GM19023 (cell line): ENCODE measurements around the gene NOTCH4.
A peak's percentile ranks its signal among the peaks of the same experiment; 100 is the strongest.
"Not testable (repeated sequence)": the region's sequence is repeated elsewhere in the genome, so short reads cannot be mapped to it uniquely, and the experiment has no call there.

Experiments used
- ATAC-seq: cut with Tn5 transposase; IDR thresholded peaks from one replicate; pipeline ENCODE4 v1.9.1; 2021; ENCODE audit warnings: mild to moderate bottlenecking, moderate library complexity; ENCODE audit not compliant: unreplicated experiment

NOTCH4 gene

DNA sequence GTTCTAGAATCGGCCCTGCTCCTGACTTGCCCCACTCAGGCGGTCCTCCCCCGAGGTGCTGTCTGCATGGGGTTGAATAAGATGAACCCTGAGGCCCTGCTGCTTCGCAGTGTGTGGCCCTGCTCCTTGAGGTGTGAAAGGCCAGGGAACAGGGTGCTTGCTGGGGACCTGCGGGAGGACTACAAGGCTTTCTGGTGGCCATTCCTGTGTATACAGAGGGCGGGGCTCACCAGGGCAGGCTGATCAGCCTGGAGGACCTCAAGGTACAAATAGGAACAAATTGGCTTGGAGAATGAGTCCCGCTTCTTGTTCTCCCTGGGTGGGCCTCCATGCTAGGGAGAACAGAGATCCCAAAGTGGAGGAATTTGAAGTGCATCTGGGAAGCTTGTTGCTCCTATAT lies 5.7 kb downstream of the NOTCH4 start:
- no peak for ATAC-seq

DNA sequence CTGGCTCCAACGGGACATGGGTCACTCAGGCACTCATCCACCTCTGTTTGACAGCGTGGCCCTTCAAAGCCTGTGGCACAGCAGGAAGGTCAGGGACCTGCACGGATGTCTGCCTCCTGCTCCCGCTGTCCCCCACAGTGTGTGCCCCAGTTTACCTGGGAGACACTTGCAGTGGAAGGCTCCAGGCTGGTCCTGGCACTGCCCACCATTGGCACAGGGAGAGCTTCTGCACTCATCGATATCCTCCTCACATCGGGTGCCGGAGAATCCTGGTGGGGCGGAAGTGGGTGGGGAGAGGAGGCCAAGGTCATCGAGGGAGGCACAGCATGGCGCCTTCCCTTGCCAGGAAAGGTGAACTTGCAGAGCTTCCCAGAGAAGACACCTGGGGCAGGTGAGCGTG lies 6.9 kb downstream of the NOTCH4 start:
- no peak for ATAC-seq

DNA sequence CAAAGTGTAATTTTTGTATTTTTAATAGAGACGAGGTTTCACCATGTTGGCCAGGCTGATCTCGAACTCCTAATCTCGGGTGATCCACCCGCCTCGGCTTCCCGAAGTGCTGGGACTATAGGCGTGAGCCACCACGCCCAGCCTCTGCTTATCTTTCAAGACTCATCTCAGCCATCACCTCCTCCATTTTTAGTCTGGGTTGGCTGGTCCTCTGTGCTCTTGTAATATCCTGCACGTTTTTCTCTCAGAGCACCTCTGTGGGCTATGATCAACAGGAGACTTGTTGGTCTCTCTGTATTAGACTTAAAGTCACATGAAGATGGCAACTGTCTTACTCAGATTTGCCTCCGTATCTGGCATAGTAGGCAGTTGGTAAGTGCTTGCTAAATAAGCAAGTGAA lies 7.6 kb downstream of the NOTCH4 start:
- ATAC-seq = no peak

DNA sequence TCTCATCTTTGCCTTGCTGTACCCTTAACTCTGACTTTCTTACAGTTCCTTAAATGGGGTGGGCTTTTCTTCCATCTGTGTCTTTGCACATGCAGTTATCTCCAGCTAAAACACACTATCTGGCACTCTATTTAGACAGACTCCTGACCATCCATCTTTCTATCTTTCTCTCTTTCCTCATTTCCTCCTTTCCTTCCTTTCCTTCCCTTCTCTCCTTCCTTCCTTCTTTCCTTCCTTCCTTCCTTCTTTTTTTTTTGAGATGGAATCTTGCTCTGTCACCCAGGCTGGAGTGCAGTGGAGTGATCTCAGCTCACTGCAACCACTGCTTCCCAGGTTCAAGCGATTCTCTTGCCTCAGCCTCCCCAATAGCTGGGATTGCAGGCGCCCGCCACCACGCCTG lies 8.2 kb downstream of the NOTCH4 start:
- no peak for ATAC-seq

DNA sequence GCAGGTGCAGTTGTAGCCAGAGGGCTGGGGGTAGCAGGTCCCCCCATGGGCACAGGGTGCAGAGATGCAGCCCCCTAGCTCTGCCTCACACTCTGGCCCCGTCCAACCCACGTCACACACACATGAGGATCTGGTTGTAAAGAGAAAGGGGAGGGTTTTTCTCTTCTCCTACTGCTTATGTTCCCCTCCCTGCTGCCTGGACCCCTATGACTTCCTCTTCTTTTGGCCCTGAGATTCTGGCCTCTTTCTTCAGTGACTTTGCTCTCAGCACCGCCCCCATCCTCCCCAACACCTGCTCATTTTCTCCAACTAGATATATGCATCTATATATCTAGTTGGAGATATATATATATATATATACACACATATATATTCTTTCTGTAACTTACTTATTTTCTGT lies 9.7 kb downstream of the NOTCH4 start:
- no peak for ATAC-seq

DNA sequence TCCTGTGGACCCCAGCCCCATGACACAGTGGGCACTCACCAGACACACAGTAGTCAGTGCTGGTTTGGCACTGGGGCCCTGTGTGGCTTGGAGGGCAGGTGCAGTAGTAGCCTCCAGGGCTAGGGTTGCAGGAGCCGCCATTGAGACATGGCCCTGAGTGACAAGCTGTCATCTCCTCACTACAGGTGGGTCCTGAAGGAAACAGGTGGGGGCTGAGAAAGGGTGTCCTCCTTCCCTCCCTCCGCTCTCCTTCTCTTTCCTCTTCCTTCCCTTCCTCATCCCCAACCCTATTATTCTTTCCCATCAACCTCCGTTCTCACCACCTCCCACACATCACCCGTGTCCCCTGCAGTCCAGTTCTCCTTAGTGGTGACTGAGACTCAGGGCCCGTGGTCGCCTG lies 10.2 kb downstream of the NOTCH4 start:
- no peak for ATAC-seq

DNA sequence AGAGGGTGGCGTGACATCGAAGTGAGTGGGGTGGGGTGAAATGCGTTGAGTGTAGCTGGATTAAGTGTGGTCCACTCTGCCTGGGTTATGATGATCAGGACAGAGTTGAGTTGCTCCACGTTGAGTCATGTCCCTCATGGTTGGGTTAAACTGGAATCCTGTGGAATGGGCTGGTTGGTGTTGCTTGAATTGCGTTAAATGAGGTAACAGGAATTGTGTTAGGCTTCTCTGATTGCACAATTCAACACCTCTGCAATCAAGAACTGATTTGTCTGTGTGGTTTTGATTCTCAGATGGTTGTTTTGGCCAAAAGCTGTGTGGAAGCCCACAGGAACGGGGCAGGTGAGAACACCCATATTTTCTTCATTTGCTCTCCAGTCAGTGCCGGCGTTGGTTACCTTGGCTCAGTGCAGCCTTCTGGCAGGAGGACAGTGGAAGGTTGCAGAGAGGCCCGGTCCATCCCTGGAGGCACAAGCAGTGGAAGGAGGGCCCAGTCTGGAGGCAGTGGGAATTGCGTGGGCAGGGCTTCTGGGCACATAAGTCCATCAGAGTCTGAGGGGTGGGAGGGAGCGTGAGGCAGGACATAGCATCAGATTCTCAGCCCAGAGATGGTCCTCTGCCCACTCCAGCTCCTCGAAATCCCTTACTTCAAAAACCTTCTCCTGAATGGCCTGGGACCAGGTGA lies 11.6 kb downstream of the NOTCH4 start:
- no peak for ATAC-seq

DNA sequence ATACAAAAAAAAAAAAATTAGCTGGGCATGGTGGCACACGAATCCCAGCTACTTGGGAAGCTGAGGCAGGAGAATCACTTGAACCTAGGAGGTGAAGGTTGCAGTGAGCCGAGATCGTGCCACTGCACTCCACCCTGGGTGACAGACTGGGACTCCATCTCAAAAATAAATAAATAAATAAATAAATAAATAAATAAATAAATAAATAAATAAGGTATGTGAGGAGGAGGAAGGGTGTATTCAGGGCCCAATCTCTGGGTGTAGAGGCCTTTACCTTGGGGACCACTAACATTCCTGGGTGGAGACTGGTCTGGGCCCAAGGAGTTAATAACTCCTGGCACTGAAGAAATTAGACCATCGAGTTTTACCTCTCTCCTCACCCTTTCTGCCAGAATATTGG lies 12.4 kb downstream of the NOTCH4 start:
- not testable (repeated sequence) for ATAC-seq

DNA sequence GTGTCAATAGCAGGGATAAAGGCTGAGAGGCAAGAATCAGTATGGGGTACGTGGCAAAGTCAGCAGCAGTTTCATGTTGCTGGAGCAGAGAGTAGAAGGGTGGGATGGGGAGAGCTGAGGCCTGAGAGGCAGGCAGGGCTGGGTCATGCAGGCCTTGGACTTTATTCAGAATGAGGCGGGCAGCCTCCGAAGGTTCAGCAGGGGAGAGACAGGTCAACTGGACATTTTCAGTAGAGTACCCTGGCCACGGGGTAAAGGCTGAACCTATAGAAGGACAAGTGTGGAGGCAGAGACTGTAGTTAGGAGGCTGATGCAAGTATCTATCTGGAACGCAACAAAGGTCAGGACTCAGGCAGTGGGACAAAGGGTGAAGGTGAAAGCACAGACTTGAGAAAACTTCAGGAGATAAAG lies 13.7 kb downstream of the NOTCH4 start:
- ATAC-seq = no peak

DNA sequence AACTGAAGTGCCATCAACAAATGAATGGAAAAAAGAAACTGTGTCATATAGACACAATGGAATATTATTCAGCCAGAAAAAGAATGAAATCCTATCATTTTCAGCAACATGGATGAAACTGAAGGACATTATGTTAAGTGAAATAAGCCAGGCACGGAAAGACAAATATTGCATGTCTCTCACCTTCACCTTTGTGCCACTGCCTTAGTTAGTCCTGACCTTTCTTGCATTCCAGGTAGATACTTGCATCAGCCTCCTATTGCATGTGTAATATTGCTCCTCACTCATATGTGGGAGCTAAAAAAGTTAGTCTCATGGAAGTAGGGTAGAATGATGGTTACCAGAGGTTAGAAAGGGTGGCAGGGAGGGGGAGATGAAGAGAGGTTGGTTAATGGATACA lies 14.9 kb downstream of the NOTCH4 start:
- no peak for ATAC-seq

DNA sequence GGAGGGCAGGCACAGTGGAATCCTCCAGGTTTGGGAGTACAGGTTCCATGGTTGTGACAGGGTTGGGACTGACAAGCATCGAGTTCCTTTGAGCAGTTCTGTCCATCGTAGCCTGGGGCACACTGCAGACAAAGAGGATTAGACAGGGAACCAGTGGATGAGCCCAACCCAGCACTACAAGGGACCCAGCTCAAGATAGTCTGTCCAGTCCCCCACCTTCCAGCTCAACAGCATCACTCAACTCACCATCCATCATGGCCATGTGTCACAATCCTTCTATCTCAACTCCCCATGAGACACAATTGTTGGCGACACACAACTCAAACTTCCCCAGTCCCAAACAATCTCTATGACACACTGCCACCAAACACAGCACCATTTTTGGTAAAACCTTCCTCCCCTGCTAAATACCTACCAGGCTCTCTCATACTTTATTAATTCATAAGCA lies 19.6 kb downstream of the NOTCH4 start:
- no peak for ATAC-seq

DNA sequence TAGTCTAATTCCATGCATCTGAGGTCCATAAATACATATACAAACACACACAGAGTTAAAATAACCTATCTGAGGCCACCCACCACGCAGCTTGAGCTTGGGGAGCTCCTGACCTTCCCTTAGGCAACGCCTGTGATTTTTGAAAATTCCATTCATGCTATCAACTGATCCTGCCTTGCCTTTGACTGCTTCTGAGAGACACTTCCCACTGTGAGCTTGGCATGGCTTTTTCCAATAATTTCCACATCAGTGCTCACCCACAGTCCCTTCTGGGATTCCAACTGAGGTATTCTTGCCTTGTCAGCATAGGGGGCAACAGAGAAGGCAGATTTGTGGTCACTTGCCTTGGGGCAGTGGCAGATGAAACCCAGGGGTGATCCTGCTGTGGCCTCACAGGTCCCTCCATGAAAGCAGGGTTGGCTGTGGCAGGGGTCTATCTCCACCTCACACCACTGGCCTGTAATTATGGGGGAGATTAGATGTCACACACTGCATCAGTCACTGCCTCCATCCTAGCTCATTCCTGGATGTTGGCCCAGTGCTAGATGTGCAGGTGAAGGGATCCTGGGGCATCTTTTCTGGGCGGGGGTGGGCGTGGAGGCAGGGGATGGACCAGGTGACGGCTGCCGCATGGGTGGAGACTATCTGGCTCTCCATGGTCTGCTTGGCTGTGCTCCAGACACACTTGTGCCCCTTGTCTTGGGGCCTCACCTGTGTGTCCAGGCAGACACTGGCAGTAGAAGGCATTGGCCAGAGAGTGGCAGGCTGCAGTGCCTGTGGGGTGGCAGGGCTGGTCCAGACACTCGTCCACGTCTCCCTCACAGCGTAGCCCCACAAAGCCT lies 20.2 kb downstream of the NOTCH4 start:
- no peak for ATAC-seq

DNA sequence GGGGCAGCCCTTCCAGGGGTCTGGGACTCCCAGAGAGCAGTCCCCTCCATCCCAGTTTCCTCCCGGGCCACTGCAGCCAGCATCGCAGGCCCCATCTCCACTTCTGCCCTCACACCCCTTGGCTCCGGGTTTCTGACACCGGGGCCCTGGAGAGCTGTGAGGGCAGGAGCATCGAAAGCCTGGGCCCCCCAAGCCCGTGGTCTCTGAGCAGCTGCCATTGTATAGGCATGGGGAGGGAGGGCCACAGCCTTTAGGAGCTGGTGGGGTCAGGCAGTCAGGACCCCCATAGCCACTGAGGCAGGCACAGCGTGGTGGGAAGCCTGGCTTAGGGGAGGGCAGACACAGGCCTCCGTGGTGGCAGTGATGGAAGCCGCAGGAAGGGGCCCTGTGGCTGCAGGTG lies 21.7 kb downstream of the NOTCH4 start:
- ATAC-seq = no peak

DNA sequence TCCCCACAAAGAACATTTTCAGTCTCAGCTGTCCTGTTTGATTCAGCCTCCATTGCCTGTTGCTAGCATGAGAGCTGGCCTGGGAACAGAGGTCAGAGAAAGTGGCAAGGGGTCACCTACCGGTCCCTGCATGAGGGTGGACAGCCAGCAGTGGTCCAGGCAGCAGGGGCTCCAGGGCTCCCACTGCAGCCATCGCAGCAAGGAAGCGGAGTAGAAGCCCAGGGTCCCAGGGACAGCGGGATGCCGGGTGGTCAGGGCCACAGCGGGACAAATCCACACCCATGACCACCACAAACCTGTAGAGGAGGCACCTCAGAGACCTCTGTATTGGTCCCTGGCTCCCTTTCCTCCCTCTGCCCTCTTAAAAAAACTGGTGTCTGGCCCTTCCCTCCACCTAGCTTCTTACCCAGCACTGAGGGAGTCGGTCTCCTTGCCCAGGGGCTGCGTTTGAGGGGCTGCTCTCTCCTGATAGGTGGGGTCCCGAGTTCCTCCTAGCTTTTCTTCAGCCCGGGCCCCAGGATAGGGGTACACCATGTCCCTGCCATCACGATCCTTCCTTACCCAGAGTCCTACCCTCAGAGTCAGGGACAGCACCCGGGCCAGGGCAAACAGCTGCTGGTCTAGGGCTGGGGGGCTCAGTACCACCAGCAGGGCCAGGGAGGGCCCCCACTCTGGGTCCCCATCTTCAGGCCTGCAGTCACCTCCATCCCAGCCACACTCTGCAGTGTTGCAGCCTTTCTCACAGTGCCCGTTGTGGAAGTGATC lies 23.0 kb downstream of the NOTCH4 start:
- no peak for ATAC-seq

DNA sequence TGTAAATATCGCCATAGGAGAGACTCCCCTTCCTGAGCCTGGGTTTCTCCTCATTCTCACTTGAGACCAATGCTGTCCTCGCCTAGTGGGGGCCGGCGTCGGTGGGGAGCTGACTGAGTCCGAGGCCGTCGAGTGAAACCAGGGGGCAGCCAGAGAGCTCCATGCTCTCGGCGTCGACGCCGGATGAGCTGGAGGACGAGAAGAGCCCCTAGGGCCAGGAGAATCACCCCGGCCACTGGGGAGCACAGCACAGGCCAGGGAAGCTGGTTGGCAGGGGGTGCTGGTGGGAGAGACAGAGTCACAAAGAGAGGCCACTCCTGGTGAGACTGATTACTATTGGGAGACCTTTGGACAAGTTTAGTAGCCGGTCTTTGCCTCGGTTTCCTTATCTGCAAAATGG lies 25.0 kb downstream of the NOTCH4 start:
- no peak for ATAC-seq

DNA sequence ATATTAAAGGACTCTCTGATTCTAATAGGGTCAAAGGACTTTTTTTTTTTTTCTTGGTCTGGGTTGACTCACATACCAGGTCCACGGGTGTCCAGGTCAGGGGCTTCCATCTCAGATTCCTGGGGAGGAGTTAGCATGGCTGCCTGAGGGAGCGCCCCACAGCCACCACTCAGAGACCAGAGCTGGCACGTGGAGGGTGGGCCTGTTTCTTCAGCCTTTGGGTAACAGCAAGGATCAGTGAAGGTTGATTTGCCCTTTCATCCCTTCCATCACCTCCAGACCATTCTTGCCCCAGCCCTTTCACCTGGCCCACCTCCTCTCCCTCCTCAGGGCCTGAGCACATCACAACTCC lies 25.5 kb downstream of the NOTCH4 start:
- no peak for ATAC-seq

DNA sequence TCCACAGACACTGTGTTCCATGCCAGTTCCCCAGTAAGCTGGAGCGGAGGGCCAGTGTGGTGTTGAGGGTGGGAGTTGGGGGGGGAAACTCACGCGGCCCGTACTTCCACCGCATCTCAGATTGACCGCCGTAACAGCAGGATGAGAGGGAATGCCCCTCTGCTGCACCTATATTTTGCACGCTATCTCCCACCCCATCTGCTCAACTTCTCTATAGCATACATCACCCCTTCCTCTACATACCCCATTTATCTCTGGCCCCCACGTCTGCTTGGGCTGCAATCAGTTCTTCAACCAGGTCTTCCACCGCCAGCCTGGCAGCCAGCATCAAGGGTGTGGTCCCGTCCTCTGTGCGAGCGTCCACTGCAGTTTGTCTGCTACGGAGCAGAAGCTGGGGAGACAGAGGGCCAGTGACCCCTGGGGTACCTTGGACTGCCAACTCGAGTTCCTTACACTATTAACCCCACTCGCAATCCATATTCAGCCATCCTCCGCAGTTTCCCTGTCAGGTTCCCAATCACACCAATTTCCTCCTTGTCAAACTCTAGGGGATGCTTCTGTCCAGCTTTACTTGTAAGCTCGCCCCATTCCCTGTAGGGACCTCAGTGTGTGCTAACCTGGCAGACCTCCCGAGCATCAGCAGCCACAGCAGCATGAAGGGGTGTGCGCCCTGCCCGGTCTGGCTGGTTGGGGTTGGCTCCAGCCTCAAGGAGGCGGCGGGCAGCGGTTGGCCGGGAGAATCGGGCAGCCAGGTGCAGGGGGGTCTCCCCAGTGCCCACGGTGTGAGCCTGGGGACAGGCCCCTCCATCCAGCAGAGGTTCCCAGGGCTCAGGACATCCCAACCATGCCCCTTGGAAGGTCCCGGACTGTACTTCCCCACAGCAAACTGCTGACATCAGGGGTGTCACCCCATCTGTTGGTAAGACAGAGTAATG lies 26.9 kb downstream of the NOTCH4 start:
- no peak for ATAC-seq

DNA sequence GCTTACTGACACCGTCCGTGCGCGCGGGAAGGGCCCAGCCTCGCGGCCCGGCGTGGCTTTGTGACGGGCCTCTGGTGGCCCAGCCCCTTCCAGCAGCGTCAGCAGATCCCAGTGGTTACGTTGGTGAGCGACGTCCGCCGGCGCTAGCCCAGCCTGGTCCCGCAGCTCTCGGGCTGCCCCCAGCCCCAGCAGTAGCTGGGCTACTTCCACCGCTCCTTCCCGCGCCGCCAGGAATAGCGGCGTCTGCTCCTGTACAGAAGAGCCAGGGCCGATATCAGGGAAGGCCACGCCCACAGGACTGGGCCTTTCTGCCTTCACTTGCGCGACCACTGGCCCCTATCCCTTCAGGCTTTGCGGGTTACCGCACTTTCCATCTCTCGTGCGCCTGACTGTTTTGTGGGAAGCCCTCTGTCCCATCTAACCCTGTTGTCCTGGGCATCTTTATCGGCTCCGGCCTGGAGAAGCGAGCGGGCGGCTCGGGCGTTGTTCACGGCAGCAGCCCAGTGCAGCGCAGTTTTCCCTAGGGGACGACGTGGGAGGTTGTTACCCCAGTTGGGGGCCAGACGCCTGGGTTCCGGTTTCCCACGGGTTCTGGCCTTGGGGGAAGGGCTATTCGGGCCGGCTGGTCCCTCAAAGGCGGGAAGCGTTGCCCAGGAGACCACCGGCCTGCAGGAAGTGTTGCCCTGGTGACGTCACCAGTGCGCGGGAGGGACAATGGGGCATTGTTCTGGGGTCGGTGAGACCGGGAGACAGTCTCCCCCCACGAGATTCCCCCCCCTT lies 27.8 kb downstream of the NOTCH4 start:
- peak; percentile 76 for ATAC-seq

DNA sequence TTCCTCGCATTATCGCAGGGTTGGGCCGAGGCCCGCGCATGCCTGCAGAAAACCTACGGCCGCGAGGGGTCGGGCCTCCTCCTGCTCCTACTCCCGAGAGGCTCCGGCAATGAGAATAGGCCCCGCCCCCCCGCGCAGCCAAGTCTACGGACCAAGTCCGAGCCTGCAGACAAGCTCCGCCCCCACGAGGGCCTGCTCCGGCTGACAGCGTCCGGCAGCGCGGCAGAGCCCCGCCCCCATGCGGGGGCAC lies 28.3 kb downstream of the NOTCH4 start:
- peak; percentile 78 for ATAC-seq
